GM18505 (cell line): Measurements from ENCODE around the gene SIGLEC7.

ENCODE experiments used
- ATAC-seq: cut with Tn5 transposase; IDR thresholded peaks from one replicate; pipeline ENCODE4 v1.9.1; 2021; ENCODE audit not compliant: unreplicated experiment
- POLR2A ChIP-seq: IDR thresholded peaks from 4 replicates; pipeline ENCODE4 v1.6.1; 2011; ENCODE audit warnings: borderline replicate concordance; ENCODE audit not compliant: insufficient read depth, insufficient read length; ENCODE audit errors: extremely low read depth

Gene SIGLEC7

DNA sequence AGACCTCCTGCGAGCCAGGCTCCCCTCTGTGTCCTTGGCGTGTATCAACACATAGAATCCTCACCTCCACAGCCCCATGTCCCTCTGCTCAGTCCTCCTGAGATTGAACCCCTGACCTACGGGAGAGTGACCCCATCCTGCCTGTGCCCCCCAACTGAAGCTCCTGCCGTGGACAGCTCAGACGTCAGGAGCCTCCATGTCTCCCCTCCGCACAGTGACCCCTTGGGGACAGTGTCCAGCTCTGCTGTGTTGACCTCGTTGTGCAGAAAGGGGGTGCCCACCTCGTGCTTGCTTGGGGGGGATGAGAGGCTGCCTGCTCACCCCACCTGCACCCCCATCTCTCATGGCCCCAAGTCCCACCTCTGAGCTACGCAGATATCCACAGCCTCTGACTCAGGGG, 17.9 kb upstream of the SIGLEC7 start:
- ATAC-seq = no peak
- no peak for TF ChIP-seq POLR2A

- ATAC-seq = no peak
Measured at GRCh38 chr19:51124729-51125128, 17.4 kb upstream of the SIGLEC7 start, which contains the start of gene SIGLEC9. SIGLEC9 (plus strand) TSS chr19:51124906; CDS start chr19:51124975, 69 bp downstream.

GRCh38 chr19:51125421-51126075, 16.6 kb upstream of the SIGLEC7 start:
- TF ChIP-seq POLR2A = no peak
- no peak for ATAC-seq

More at GRCh38 chr19:51124729-51125128, 17.4 kb upstream of the SIGLEC7 start, which contains the start of gene SIGLEC9:
- no peak for TF ChIP-seq POLR2A

DNA sequence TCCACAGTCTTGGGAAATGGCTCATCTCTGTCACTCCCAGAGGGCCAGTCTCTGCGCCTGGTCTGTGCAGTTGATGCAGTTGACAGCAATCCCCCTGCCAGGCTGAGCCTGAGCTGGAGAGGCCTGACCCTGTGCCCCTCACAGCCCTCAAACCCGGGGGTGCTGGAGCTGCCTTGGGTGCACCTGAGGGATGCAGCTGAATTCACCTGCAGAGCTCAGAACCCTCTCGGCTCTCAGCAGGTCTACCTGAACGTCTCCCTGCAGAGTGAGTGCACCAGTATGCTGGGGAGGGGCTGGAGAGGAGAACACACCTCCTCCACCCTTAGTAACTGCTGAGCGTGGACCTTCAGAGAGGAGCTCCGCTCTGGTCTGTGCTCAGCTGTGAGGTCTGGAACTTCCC, 15.1 kb upstream of the SIGLEC7 start:
- no peak for TF ChIP-seq POLR2A
- no peak for ATAC-seq

DNA sequence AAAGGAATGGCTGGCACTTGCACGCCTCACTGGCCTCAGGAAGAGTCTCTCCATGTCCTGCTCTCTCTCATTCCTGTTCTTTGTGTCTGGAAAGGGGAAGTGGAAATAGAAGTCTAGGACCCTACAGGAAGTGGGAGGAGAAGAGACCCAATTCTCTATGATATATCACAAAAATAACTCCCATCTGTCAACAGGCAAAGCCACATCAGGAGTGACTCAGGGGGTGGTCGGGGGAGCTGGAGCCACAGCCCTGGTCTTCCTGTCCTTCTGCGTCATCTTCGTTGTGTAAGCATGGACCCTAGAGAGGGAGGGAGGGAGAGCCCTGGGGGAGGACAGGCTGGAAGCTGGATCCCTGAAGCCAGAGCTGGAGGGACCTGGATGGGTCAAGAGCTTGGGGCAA, 14.3 kb upstream of the SIGLEC7 start:
- no peak for TF ChIP-seq POLR2A
- no peak for ATAC-seq

- ATAC-seq = no peak
- no peak for TF ChIP-seq POLR2A
Measured at GRCh38 chr19:51128227-51128626, 13.9 kb upstream of the SIGLEC7 start.

DNA sequence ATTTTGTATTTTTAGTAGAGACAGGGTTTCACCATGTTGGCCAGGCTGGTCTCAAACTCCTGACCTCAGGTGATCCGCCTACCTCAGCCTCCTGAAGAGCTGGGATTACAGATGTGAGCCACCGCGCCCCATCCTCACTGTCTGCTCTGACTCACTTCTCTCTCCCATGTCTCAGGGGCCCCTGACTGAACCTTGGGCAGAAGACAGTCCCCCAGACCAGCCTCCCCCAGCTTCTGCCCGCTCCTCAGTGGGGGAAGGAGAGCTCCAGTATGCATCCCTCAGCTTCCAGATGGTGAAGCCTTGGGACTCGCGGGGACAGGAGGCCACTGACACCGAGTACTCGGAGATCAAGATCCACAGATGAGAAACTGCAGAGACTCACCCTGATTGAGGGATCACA, 12.4 kb upstream of the SIGLEC7 start:
- TF ChIP-seq POLR2A = no peak
- ATAC-seq = no peak

- no peak for ATAC-seq
- TF ChIP-seq POLR2A = no peak
Measured at GRCh38 chr19:51131780-51132680, 10.1 kb upstream of the SIGLEC7 start.

DNA sequence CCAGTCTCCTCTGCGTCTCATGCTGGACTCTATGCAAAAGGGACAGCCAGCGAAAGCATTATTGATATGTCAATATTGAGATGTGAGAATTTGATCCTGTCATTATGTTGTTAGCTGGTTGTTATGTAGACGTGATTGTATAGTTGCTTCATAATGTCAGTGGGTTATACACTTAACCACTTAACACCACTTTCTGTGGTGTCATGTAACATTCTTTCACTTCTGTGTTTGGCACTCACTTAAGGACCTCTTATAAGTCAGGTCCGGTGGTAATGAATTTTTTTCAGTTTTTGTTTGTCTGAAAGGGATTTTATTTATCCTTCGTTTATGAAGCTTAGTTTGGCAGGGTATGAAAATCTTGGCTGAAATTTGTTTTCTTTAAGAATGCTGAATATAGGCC, 7.1 kb upstream of the SIGLEC7 start:
- ATAC-seq = no peak
- no peak for TF ChIP-seq POLR2A

DNA sequence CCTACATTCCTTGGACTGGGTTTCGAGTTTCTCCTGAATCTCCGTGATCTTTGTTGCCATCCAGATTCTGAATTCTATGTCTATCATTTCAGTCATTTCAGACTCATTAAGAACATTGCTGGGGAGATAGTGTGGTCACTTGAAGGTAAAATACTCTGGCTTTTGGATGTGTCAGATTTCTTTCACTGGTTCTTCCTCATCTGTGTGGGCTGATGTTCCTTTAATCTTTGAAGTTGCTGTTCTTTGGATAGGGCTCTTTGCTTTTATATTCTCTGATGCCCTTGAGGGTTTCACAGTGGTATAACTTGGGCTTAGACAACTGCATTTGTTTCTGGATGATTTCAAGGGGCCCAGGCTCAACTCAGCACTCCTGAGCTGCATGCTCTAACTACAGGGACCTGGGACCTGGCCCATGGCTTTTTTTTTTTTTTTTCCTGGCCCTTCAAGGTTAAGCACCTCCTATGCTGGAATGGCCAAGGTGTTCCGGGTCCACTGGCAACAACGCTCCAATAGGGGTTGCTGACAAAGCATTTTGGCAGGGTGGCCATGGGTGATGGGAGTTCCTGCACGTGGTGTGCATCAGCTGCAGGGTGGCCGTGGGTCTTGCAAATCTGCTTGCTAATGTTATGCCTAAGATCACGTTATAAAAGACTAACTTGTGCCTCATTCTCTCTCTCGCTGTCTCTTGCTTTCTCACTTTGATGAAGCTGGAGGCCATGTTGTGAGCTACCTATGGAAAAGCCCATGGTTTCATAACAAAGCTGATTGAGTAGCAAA, 5.9 kb upstream of the SIGLEC7 start:
- no peak for TF ChIP-seq POLR2A
- no peak for ATAC-seq

DNA sequence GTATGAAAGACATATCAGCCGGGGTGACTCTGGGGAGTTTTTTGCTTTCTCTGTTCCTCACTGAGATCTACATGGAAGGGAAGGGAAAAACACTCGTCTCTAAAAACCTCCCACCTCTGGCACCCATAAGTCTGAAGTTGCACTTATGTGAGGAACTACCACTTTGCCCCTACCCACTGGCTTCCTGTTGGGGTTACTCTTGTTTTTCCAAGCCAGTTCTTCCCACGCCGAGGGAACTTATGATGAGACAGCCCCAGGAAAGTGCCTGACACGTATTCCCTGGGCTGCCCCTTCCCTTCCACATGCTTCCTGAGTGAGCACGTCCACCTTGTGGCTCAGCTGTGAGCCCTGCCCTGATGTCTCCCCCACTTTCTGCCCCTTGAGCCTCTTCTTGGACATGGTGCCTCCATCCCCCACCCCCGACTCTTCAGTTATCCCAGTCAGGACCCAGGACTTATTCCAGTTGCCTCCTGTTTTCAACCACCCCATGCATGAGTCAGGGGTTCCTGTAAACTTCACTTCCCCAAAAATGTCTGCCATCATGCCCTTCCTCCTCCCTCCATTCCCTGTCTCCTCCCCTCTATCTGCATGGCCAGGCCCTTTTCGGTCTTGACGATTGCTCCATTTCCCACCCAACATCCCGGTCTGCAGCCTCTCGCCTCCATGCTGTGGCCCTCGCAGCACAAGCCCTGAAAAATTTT, 5.1 kb upstream of the SIGLEC7 start:
- no peak for ATAC-seq
- no peak for TF ChIP-seq POLR2A

DNA sequence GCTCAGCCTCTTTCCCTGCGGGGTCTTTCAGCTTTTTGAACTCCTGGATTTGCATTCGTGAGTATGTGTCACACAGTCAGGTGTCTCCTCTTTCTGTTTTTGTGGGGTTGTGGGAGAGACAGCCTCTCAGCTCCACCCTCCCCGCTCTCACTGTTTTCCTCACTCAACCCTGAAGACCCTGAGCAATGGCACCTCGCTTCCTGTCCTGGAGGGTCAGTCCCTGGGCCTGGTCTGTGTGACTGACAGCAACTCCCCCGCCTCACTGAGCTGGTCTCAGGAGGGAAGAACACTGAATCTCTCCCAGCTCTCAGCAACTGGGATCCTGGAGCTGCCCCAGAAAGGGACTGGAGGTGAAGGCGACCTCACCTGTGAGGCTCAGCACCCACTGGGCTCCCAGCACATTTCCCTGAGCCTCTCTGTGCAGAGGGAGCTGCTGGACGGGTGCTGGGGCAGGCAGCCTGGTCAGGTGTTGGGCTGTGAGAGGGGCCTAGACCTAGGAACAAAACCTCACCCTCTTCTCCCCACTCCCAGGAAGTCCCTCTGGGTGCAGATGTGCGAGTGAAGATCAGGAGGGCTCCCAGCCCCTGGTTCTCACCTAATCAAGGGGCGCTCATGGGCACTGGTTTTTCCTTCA, 4.2 kb upstream of the SIGLEC7 start:
- no peak for ATAC-seq

More for the DNA sequence above, 4.2 kb upstream of the SIGLEC7 start:
- no peak for TF ChIP-seq POLR2A
